ENCODE data around the gene COX7C.

Gene COX7C

GRCh38 chr5:86664173-86664572 lies 46.4 kb downstream of the COX7C start:
- DNase-seq (ENCODE audit: low read depth, low spot score): no peak

- DNase-seq (ENCODE audit: low read depth, low spot score): no peak
Measured at GRCh38 chr5:86665984-86666760, 48.4 kb downstream of the COX7C start.

- no peak for DNase-seq (ENCODE audit: low read depth, low spot score)
Measured at GRCh38 chr5:86666981-86667380, 49.2 kb downstream of the COX7C start.
